HL-60/S4 treated with retinoic acid at 250 ng/mL for 4 days and 3 days (cell line): Measurements from ENCODE around the gene VSIG8.

Source experiments
- in situ Hi-C: fragments of 300-500 bp; cut with MboI; formaldehyde crosslinking; loops from 2 replicates; pipeline ENCODE4 v1.7.0; 2022; ENCODE audit warnings: low sequenced_read_pairs

VSIG8 gene

GRCh38 chr1:159831412-159832141 is 30.9 kb downstream of the VSIG8 start:
- in situ Hi-C loops, result no loop called here

- in situ Hi-C loops, result no loop called here
These were observed 31.7 kb downstream of the VSIG8 start for GRCh38 chr1:159830722-159831121.

- in situ Hi-C loops, result no loop called here
These were observed 32.5 kb downstream of the VSIG8 start for GRCh38 chr1:159829822-159830465.

- in situ Hi-C loops, result no loop called here
These were observed 33.2 kb downstream of the VSIG8 start for GRCh38 chr1:159829273-159829634.

- in situ Hi-C loops, result no loop called here
These were observed 33.7 kb downstream of the VSIG8 start for GRCh38 chr1:159828581-159829272.

GRCh38 chr1:159828176-159828575 is 34.3 kb downstream of the VSIG8 start:
- in situ Hi-C loops, result no loop called here

- in situ Hi-C loops, result no loop called here
These were observed 34.9 kb downstream of the VSIG8 start for GRCh38 chr1:159827549-159827948.

GRCh38 chr1:159827102-159827490 is 35.4 kb downstream of the VSIG8 start:
- in situ Hi-C loops, result no loop called here

- in situ Hi-C loops, result no loop called here
These were observed 35.9 kb downstream of the VSIG8 start, which contains the start of gene SLAMF8 for GRCh38 chr1:159826441-159827101. SLAMF8 (plus strand) TSS chr1:159826873; CDS start chr1:159826899, 26 bp downstream.

GRCh38 chr1:159825564-159825963 is 36.9 kb downstream of the VSIG8 start:
- in situ Hi-C loops, result no loop called here

GRCh38 chr1:159823406-159823805 is 39.1 kb downstream of the VSIG8 start:
- in situ Hi-C loops, result no loop called here

GRCh38 chr1:159821171-159821867 is 41.1 kb downstream of the VSIG8 start:
- in situ Hi-C loops, result no loop called here

GRCh38 chr1:159817276-159818041 is 45.0 kb downstream of the VSIG8 start:
- in situ Hi-C loops, result no loop called here

- in situ Hi-C loops, result no loop called here
These were observed 46.5 kb downstream of the VSIG8 start for GRCh38 chr1:159815926-159816325.

GRCh38 chr1:159804924-159805323 is 57.5 kb downstream of the VSIG8 start:
- in situ Hi-C loops, result no loop called here
